GM23338 (cell line): ENCODE measurements around the gene IFT74.

Experiments
- CTCF ChIP-seq, 2 experiments: fragments of 200-600 bp in 1 of 2; sonication (generic) in 1 of 2; conservative IDR thresholded peaks; 2 replicates each; pipeline versions ENCODE4 v1.5.1 to v1.6.1; 2016 to 2017; ENCODE audit warnings: antibody characterized with exemption in 2 of 2, low read depth in 2 of 2, mild to moderate bottlenecking in 2 of 2, moderate library complexity in 1 of 2
- EZH2 ChIP-seq: fragments of 200-600 bp; sonication (generic); IDR thresholded peaks from one replicate; pipeline ENCODE4 v1.8.0; 2017; ENCODE audit warnings: antibody characterized with exemption, mild to moderate bottlenecking, low read depth; ENCODE audit not compliant: unreplicated experiment
- JUNB ChIP-seq: IDR thresholded peaks from one replicate; pipeline ENCODE4 v1.6.1; 2016; ENCODE audit warnings: antibody characterized with exemption; ENCODE audit not compliant: unreplicated experiment
- POLR2AphosphoS5 ChIP-seq: IDR thresholded peaks from 2 replicates; pipeline ENCODE4 v1.6.1; 2016; ENCODE audit warnings: antibody characterized with exemption, low read depth

- no peak for TF ChIP-seq CTCF (conservative IDR thresholded peaks at IDR 0.05; ENCODE audit: low read depth in 2 of 2)
- peak; percentile 68; the same call in 1 of the 2 replicates for TF ChIP-seq POLR2AphosphoS5
- TF ChIP-seq JUNB = no peak
- TF ChIP-seq EZH2 = no peak
Observed at GRCh38 chr9:26955921-26956859, at the start of gene IFT74.
